H1 (cell line): ENCODE results near the gene IL12RB2. TPM values are rescaled to one million over a fixed set of nuclear protein-coding genes. Genes with fewer than 3 reads are reported as not detected.

ENCODE experiments used
- ATF2 ChIP-seq: IDR thresholded peaks from 2 replicates; pipeline ENCODE4 v1.6.1; 2012; ENCODE audit warnings: low read length, inconsistent platforms
- BRCA1 ChIP-seq: IDR thresholded peaks from 2 replicates; pipeline ENCODE4 v1.6.1; 2012; ENCODE audit warnings: low read depth, low read length, improper control_type of control experiment
- CHD2 ChIP-seq: IDR thresholded peaks from 2 replicates; pipeline ENCODE4 v1.6.1; 2012; ENCODE audit warnings: low read length, improper control_type of control experiment
- CREB1 ChIP-seq: IDR thresholded peaks from 2 replicates; pipeline ENCODE4 v1.6.1; 2012; ENCODE audit warnings: inconsistent platforms
- CTBP2 ChIP-seq: IDR thresholded peaks from 2 replicates; pipeline ENCODE4 v1.7.0; 2011; ENCODE audit warnings: borderline replicate concordance, mild to moderate bottlenecking, moderate library complexity, mixed read lengths, low read length; ENCODE audit not compliant: insufficient read depth, insufficient read length
- CTCF ChIP-seq, 3 experiments: IDR thresholded peaks; 1 replicate in 2 of 3; 2 replicates in 1 of 3; pipeline versions ENCODE4 v1.5.1 to v1.6.1; 2011; ENCODE audit warnings: low read length in 3 of 3, mild to moderate bottlenecking in 3 of 3, inconsistent platforms in 2 of 3, low read depth in 1 of 3, moderate library complexity in 1 of 3; ENCODE audit not compliant: insufficient read depth in 1 of 3; ENCODE audit errors: control extremely low read depth in 1 of 3
- FOSL1 ChIP-seq: IDR thresholded peaks from 2 replicates; pipeline ENCODE4 v1.6.1; 2011; ENCODE audit warnings: mild to moderate bottlenecking, low read depth, low read length, moderate library complexity; ENCODE audit not compliant: insufficient read depth
- HDAC2 ChIP-seq, 2 experiments: fragments of 300-600 bp in 1 of 2; sonication (generic) in 1 of 2; IDR thresholded peaks; 2 replicates each; pipeline ENCODE4 v1.6.1; 2011 to 2012; ENCODE audit warnings: low read depth in 2 of 2, low read length in 2 of 2, mild to moderate bottlenecking in 2 of 2, moderate library complexity in 2 of 2, borderline replicate concordance in 1 of 2, inconsistent platforms in 1 of 2
- KDM1A ChIP-seq: fragments of 200-600, 300-600 bp; sonication (generic); IDR thresholded peaks from 2 replicates; pipeline ENCODE4 v1.7.1; 2016; ENCODE audit warnings: mild to moderate bottlenecking, low read length, borderline replicate concordance
- KDM4A ChIP-seq: IDR thresholded peaks from one replicate; pipeline ENCODE4 v1.7.1; 2012; ENCODE audit warnings: low read depth, mild to moderate bottlenecking, moderate library complexity, low read length, inconsistent platforms; ENCODE audit not compliant: severe bottlenecking
- POLR2A ChIP-seq, 2 experiments: IDR thresholded peaks; 1 replicate in 1 of 2; 2 replicates in 1 of 2; pipeline ENCODE4 v1.6.1; 2011; ENCODE audit warnings: low read depth in 2 of 2, low read length in 2 of 2, mild to moderate bottlenecking in 2 of 2; ENCODE audit errors: control extremely low read depth in 1 of 2
- RBBP5 ChIP-seq: IDR thresholded peaks from 2 replicates; pipeline ENCODE4 v1.7.1; 2012; ENCODE audit warnings: low read depth, mild to moderate bottlenecking, inconsistent platforms, low read length, moderate library complexity, borderline replicate concordance
- SAP30 ChIP-seq: fragments of 300-600 bp; sonication (generic); IDR thresholded peaks from 2 replicates; pipeline ENCODE4 v1.7.1; 2012; ENCODE audit warnings: low read length, moderate library complexity, mild to moderate bottlenecking, inconsistent platforms; ENCODE audit not compliant: insufficient read depth, insufficient replicate concordance
- SIX5 ChIP-seq: IDR thresholded peaks from 2 replicates; pipeline ENCODE4 v1.6.1; 2011; ENCODE audit warnings: mild to moderate bottlenecking, low read depth, low read length
- SP2 ChIP-seq: IDR thresholded peaks from 2 replicates; pipeline ENCODE4 v1.6.1; 2012; ENCODE audit warnings: mild to moderate bottlenecking, low read length, inconsistent platforms
- SRF ChIP-seq: IDR thresholded peaks from 2 replicates; pipeline ENCODE4 v1.6.1; 2011; ENCODE audit warnings: mild to moderate bottlenecking, low read depth, low read length, moderate library complexity
- SUZ12 ChIP-seq: fragments of 200-600 bp; sonication (generic); IDR thresholded peaks from 2 replicates; pipeline ENCODE4 v1.6.1; 2012; ENCODE audit warnings: mild to moderate bottlenecking, inconsistent platforms, low read length, moderate library complexity, mixed read lengths
- TAF7 ChIP-seq: optimal IDR thresholded peaks from 2 replicates; pipeline ENCODE3; 2011; ENCODE audit warnings: low read depth, mild to moderate bottlenecking, inconsistent platforms, low read length, moderate library complexity, borderline replicate concordance
- TEAD4 ChIP-seq: IDR thresholded peaks from 2 replicates; pipeline ENCODE4 v1.6.1; 2012; ENCODE audit warnings: low read depth, low read length, inconsistent platforms, mixed read lengths
- polyA plus RNA-seq, 7 experiments: library from polyadenylated mRNA; depleted of rRNA in 3 of 7; stranded (reverse) in 5 of 7; unstranded in 2 of 7; fragments of >200 nt in 5 of 7; fragments of 200-250 nt in 2 of 7; gene quantifications; 1 replicate in 5 of 7; 2 replicates in 1 of 7; 4 replicates in 1 of 7; pipeline versions ENCODE4 v1.2.1 to v1.2.3, GENCODE V29; 2011 to 2013; ENCODE audit warnings: missing spikeins in 2 of 7, mixed read lengths in 2 of 7
- total RNA-seq: library from RNA; stranded (reverse); fragmentation: NEBNext Ultra II Directional; extraction: Animal tissue kit (Norgen Biotek cat#: 25700); gene quantifications from 2 replicates; pipeline ENCODE4 v1.2.1, GENCODE V29; 2021

IL12RB2 gene
- total and polyA plus RNA-seq, 2 of the 8 experiments (the other 6 are each of a cell fraction or from before 2014, with no cell fraction given) = 1.4 TPM

DNA sequence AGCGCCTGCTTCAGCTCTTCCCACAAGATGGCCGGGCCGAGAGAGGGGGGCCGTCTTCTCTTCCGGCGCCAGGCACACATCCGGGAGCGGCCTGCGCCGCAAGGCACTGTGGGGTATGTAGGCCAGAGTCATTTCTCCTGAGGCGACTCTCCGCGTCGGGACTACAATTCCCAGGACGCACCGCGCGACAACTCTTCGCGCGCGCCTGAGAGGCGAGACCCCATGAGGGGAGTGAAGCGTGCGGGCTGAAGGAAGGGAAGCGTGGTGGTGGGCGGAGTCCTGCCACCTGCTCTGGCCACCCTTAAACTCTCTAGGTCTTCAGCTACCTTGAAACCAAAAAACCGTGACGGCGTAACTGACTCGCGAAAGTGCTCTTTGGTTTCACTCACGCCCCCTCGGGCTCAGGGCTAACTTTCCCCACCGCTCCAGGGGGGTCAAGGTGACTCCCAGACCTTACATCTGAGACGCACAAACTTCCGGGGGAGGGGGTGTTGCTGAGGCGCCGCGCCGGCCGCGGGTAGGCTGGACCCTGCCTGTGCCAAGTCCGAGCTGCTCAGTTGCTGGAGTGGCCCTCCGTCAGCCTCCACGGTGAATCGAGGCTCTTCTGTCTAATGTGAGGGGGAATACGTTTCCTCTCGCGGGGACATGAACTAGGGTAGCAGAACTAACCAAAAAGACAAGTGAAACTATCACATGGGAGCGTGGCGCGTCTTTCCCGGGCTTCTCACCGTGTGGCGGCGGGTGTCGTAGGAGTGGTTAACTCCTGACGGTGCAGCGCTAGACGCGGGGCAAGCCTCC is 122.9 kb downstream of the IL12RB2 start, which contains the start of gene SERBP1 (continued):
- TF ChIP-seq KDM1A = no peak
- TF ChIP-seq BRCA1 = no peak
- TF ChIP-seq HDAC2 (IDR thresholded peaks at IDR 0.05; ENCODE audit: borderline replicate concordance in 1 of 2, low read depth in 2 of 2, low read length in 2 of 2) = peak; percentile 24 to 27; a peak in 1 of 4 replicates
- peak; percentile 62 for TF ChIP-seq SAP30
- TF ChIP-seq FOSL1 = no peak
- peak; percentile 82 for TF ChIP-seq CREB1
- 0 out of 2 replicates have a peak, but pooled peaks have one; percentile 30 for TF ChIP-seq SUZ12
- TF ChIP-seq POLR2A (IDR thresholded peaks at IDR 0.05; ENCODE audit: control extremely low read depth in 1 of 2, low read depth in 2 of 2, low read length in 2 of 2) = peak; percentile 58 to 74
- peak; percentile 58 for TF ChIP-seq KDM4A
- 0 out of 2 replicates have a peak, but pooled peaks have one; percentile 38 for TF ChIP-seq TEAD4
- peak; percentile 75 for TF ChIP-seq CHD2
- TF ChIP-seq SRF = 0 out of 2 replicates have a peak, but pooled peaks have one; percentile 8
- TF ChIP-seq CTCF (IDR thresholded peaks at IDR 0.05; ENCODE audit: control extremely low read depth in 1 of 3, insufficient read depth in 1 of 3, low read depth in 1 of 3, low read length in 3 of 3) = no peak
- no peak for TF ChIP-seq SP2
- TF ChIP-seq RBBP5 = peak; percentile 78; the same call in 1 of the 2 replicates
- peak; percentile 53 for TF ChIP-seq TAF7
- no peak for TF ChIP-seq ATF2
- no peak for TF ChIP-seq CTBP2
- peak; percentile 80 for TF ChIP-seq SIX5
